GM18505 (cell line): ENCODE measurements around the gene COL2A1.

Experiments
- ATAC-seq: cut with Tn5 transposase; IDR thresholded peaks from one replicate; pipeline ENCODE4 v1.9.1; 2021; ENCODE audit not compliant: unreplicated experiment
- POLR2A ChIP-seq: IDR thresholded peaks from 4 replicates; pipeline ENCODE4 v1.6.1; 2011; ENCODE audit warnings: borderline replicate concordance; ENCODE audit not compliant: insufficient read depth, insufficient read length; ENCODE audit errors: extremely low read depth

COL2A1 gene

DNA sequence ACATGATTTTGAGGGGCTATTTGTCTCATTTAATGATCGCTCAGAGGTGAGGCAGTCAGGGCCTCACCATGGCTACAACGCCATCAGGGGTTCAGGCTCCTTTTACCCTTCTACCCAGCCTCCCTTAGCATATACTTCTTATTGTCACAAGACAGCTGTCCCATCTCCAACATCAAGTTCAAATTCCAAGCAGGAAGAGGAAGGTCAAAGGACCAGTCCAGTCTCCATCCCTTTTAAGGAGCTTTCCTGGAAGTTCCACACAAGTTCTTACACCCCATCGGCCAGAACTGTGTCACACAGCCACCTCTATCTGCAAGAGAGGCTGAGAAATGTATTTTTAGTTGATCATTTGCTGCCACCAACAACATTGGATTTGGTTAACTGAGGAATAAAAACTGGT lies 49.2 kb downstream of the COL2A1 start:
- no peak for ATAC-seq
- TF ChIP-seq POLR2A: no peak

DNA sequence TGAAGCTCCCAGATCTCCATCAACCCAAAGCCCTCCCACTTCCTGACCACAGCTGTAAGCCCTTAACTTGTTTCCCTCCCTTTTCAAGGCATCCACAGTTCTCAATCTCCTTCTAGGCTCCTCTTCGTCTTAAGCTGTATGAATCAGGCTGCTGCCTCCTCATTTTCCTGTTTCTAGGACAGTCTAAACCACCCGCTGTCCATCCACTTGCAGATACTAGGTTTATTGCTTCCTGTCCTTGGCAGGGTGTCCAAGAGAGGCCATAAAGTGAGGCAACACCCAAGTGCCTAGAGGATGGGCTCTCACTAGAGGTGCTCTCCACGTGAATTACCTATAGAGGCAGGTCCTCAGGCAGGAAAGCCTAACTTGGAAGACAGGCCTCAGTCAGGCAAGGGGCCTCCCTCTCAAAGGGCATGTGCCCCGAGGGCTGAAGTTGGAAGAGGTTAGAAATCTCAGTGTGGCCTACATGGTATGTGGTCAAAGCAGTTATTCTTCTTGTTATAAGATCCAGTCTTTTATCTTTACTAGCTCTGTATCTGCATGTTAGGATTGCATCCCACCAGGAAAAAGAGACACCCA lies 49.7 kb downstream of the COL2A1 start:
- TF ChIP-seq POLR2A: no peak

DNA sequence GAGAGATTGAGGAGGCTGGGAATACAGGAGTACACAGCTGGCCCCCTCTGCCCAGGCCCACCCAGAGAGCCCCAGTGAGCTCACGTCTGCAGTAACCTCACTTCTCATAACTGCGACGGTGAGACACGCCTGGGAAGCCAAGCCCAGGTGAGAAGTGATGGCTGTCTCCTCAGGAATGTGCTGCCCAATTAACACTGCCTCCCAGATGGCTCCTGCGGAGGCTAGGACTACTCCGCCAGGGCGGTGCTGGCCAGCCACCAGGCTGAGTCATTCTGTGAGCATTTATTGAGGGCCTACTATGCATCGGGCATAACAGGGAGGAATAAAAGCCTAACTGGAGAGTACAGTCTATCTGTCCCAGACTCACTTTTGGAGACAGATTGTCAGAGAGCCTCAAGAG lies 50.2 kb downstream of the COL2A1 start:
- TF ChIP-seq POLR2A: no peak
- ATAC-seq: no peak

More for the DNA sequence above, 49.7 kb downstream of the COL2A1 start:
- no peak for ATAC-seq

DNA sequence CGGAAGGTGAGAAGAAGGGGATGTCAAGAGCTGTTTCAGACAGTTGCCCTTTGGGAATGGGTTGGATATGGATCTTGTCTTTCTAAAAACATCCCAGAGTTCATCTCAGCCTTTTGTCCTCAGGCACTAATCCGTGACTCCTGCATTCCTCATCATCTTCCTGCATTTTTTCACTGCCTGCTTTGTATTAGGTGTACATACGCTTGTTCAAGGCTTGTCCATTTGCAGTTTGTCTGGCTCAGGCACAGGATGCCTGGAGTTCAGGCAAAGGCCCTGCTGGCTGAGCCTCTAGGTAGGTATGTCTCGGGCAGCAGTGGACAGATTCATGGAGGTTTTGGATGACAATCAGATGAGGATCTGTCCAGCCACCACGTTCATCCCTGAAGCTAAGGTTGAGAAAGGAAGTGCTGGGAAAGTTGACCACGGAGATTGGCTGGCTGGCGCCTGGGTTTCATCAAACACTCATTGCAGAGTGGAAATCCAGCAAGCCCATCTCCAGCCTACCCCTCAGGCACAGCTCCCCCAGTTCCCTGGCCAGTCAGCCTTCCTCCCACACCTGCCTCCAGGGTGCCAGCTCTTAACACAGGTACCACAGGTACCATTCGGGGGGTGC lies 53.3 kb downstream of the COL2A1 start:
- ATAC-seq: no peak
- TF ChIP-seq POLR2A: no peak

DNA sequence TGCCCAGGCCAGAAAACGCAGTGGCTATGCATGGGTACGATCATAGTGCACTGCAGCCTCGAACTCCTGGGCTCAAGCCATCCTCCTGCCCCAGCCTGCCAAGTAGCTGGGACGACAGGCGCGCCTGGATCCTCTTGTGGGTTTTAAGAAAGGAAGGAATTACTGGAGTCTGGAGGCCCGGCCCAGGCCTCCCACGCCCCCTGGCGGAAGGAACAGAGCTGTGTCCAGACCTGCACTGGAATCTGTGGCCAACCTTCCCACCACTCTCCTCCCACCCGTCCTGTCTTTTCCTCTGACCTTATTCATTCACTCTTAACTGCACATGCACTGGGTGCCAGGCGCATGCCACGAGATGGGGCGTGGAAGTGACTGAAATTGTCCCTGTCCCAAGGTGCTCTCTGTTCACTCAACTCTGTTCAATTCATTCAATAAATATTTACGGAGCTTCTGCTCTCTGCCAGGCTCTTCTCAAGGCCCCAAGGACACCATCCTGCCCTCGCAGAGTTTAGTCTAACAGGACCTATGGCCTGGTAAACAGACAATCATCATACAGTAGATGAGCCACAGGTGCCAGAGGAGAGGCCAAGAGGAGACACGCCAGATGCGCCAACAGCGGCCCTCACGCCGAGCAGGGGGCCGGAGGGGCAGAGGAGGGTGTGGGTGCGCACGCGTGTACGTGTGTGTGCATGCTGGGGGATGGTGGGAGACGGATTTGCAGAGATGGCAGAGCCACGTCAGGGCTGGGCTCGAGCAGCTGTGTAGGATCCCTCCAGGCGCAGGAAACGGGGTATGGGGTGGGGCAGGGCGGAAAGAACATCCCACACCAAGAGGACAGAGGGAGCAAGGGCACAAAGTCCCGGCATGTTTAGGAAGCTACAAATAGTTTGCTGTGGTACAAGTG lies 54.6 kb downstream of the COL2A1 start:
- no peak for ATAC-seq
- no peak for TF ChIP-seq POLR2A

DNA sequence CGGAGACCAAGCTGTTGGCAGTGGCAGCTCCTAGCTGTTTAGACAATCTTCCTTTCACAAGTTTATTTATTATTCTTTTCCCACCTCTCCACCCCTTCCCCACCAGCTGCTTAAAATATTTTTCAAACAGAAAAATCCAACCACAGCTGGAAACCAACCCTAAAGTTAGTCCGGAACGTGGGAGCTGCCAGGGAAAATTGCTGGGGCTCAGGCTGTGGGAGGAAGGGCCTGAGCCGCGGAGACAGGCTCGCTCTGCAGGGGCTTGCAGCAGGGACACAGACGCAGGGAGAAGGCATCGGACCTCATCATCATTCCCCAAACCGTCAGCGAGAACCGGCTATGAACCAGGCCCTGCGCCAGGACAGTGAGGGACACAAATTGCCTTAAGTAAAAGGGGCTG lies 56.9 kb downstream of the COL2A1 start:
- no peak for ATAC-seq
- TF ChIP-seq POLR2A: no peak

DNA sequence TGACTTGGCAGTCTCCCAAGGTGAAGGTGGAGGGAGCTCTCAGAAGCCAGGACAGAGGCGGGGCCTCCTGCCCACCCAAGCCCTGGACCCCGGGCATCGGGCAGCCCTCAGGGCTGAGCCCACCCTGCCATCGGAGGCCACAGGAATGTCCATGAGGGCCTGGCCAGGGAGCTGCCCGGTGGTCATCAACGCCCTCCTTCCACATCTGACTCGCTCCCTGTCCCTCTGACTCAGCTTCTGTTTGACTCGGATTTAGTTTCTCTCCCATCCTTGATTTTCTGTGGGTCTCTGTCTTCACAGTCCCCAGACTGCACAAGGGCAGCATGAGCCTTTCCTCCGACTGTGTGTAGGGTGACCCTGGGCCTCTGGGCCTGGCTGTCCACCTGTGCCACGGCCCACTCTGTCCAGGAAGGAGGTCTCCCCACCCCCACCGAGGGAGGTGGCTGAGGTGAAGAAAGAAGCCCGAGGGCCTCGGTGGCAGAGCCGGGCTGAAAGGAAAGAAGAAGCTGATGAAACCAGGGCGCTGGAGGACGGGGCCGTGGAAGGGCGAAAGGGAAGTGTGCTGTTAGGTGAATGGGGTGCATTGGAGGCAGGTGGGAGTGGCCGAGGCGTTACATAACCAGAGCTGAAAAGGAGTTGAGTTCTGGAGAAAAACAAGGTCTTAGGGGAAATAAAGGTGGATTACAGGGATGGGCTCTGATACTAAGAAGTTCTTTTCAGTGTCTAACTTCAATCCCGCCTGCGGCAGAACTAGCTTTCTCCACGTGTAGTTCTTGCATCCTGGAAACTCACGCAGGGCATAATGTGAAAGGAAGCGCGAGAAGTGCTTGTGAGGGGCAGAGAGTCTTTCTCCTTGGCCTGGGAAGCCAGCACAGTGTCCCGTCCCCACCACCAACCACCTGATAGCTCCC lies 57.6 kb downstream of the COL2A1 start:
- TF ChIP-seq POLR2A: no peak
- ATAC-seq: no peak

DNA sequence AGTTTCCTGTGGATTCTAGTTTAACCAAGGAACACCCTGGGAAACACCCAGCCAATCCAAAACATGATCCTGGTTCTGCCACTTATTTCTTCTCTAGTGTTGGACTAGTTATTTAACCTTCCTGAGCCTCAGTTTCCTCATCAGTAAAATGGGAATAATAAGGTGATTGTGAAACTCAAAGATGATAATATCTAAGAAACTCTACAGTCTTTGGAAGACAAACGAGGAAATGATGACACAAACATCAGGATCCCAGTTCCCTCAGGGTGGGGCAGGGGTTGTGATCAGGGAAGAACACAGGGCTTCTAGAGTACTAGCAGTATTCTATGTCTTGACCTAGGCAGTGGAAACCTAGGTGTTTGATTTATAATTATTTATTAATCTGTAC lies 58.9 kb downstream of the COL2A1 start:
- no peak for TF ChIP-seq POLR2A
- no peak for ATAC-seq

DNA sequence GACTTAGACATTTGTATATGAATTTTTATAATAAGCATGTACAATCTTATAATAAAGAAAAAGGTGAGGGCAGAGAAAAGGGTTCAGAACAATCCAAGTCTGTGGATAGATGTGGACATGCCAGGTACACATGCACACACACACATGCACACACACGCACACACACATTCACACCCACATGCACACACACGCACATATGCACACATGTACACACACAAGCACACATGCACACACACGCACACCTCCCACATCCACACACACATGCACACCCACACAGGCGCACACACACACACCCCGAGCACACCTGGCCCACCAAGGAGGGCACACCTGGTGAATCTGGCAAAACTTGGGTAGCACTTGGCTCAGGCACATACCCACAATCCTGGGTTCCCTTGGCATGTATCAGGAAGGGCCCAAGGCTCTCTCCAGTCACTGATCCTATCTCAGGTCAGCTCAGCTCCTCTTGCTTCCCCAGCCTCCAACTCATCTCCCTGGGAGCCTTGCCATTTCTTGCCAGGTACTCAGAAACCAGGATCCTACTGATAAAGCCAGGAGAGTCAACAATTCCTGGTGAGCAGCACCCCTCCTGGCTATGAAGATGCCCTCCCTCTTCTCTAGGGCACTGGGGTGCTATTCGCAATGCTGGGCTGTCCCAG lies 59.5 kb downstream of the COL2A1 start:
- no peak for ATAC-seq
- no peak for TF ChIP-seq POLR2A

DNA sequence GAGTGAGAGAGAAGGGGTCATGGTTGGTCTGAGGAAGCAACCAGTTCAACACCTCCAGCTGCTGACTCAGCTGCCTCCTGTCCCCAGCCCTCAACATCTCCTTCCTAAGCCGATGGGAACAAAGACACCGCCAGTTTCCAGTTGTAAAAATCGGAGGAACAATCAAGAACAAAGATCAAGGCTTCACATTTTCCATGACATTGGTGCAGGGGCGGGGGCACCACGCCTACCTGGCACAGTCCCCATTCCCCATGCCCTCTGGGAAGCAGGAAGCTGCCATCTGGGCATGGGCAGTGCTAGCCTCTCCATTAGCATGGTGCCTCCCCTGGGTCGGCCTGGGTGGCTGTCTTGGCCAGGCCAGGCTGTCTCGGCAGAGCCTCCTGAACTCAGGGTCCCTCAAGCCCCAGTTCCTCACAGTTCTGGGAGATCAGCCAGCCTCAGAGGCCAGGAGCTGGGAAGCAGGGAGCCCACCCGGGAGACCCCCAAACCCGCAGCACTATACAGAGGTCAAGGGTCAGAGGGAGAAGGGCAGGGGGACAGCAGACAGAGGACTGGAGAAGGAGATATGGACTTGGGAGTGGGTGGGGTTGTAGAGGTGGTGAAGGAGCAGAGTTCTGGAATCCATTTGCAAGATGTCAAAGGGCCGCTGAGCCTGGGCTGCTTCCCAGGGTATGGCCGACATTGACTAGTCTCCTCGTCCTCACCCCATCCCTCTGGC lies 60.5 kb downstream of the COL2A1 start:
- ATAC-seq: no peak
- no peak for TF ChIP-seq POLR2A

DNA sequence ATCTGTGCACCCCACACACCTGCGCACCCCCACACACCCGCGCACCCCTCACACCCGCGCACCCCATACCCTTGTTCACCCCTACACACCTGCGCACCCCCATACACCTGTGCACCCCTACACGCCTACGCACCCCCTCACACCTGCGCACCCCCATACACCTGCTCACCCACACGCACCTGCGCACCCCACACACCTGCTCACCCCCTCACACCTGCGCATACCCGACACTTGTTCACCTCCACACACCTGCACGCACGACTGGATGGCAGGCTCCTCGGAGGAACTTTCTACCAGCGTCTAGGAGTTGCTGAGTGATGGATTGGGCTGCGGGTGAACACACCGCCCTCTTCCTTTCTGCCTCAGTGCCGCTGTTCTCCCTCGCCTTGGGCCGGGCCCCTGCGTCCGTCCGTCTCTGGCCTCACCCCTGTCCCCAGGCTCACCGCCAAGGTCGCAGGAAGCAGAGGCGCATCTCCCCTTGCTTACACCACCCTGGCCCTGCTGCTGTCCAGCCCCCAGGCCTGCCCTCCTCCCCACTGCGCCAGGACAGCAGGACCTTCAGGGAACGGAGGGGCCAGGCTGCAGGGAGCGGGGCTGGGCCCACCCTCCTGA lies 61.6 kb downstream of the COL2A1 start:
- no peak for TF ChIP-seq POLR2A
- ATAC-seq: no peak

DNA sequence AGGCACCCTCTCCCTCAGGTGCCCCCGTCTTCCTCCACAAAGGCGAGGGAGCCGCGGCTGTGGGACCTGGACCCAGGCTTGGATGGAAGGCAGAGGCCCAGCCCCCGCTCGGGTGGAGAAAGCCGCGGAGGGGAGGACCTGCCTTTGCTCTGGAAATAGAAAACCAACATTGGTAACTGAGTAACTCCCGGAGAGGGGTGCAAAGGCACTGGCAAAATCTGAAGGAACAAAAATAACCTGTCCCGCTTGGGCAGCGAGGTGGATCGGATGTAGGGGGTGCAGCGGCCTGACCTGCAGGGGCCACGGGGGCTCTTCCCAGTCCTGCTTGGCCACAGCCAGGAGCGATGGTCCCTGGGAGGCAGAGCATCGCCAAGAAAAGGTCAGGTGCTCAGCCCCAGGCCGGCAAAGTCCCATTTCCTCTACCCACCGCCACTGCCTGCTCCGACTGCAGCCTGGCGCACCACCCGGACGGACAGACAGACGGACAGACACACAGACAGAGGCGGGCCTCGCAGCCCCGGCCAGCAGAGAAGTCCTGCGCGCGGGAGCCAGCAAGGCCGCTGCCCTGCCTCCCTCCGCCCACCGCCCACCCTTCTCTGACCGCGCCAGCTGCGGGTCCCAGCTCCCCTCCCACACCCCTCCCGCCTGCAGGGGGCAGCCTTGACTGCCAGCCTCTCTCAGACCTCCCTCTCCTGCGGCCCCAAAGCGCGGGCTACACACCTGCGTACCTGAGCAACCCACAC lies 62.2 kb downstream of the COL2A1 start:
- no peak for ATAC-seq
- TF ChIP-seq POLR2A: no peak

DNA sequence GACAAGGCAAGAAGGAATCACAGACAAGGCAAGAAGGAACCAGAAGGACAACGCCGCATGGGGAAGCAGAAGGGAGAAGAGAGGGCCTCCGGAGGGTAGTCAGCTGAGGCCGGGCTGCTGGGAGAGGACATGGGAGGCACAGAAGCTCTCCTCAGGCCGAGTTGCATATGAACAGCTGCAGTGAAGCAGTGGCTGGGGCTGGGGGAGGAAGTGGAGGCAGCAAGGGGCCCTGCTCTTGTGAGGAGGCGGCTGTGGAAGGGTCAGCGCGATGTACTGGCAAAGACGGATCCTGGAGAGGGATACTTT lies 62.8 kb downstream of the COL2A1 start:
- ATAC-seq: no peak
- TF ChIP-seq POLR2A: no peak
